HuH-7.5 (cell line): ENCODE results near the gene ARHGEF6.
"Not testable (repeated sequence)": the region's sequence is repeated elsewhere in the genome, so short reads cannot be mapped to it uniquely, and the experiment has no call there.

Experiments
- DNase-seq: peaks from one replicate; pipeline ENCODE4 v3.0.0; 2011; ENCODE audit warnings: low spot score

The ARHGEF6 gene

DNA sequence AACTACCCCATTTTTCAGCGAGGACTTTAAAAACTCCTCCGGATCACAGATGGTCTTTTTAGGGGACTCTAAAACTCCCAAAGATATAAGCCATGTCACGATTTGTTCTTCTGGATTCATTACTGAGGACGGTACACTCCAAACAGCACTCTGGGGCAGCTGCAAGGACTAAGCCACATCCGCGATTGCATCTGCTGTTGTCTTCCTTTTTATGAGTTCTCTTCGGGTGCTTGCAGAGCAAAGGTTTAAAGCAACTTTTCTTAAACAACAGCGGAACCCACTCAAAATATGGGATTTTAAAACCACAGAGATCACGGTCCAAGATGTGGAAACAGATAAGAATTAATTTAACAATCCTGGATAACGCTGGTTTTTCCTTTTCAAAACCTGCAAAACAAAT lies at the start of gene ARHGEF6:
Gene ARHGEF6, minus strand, starts transcription at position 170 of the 400 bp plus-strand sequence. Its CDS starts 50 bp downstream, at position 120.
- DNase-seq: no peak

GRCh38 chrX:136829413-136829812 lies 48.7 kb upstream of the ARHGEF6 start:
- DNase-seq: no peak

GRCh38 chrX:136828830-136829229 lies 48.1 kb upstream of the ARHGEF6 start:
- DNase-seq: no peak

DNA sequence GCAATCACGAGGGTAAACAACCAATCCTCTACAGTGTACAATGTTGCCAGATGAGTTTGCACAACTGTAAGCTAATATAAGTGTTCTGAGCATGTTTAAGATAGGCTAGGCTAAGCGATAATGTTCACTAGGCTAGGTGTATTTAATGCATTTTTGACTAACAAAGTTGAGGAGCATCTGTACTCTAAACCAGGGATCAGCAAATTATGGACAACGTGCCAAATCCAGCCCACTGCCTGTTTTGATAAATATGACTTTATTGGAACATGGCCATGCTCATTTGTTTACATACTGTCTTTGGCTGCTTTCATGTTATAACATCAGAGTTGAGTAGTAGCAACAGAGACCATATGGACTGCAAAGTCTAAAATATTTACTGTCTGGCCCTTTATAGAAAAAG lies 46.3 kb upstream of the ARHGEF6 start:
- no peak for DNase-seq

DNA sequence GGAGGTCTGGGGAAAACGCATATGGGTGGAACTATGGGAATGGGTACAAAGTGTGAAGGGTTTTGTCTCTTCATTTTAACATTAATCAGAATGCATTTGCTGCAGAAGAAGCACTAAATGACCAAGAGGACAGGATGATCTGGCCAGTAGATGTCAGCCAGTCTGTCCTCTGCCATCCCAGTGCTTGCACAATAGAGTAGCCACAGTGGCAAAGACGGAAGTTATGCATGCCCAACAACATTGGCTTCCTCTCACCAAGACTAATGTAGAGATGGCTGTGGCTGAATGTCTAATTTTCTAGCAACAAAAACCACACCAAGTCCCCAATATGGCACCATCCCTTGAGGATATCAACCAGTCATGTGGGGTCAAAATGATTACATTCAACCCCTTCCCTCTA lies 45.0 kb upstream of the ARHGEF6 start:
- DNase-seq: no peak

GRCh38 chrX:136823175-136823574 lies 42.4 kb upstream of the ARHGEF6 start:
- DNase-seq: no peak

- no peak for DNase-seq
Observed at GRCh38 chrX:136822337-136823095, 41.8 kb upstream of the ARHGEF6 start.

- DNase-seq: not testable (repeated sequence)
Observed at GRCh38 chrX:136819756-136820155, 39.0 kb upstream of the ARHGEF6 start.

GRCh38 chrX:136819031-136819703 lies 38.4 kb upstream of the ARHGEF6 start:
- no peak for DNase-seq

- no peak for DNase-seq
Observed at GRCh38 chrX:136816975-136817374, 36.2 kb upstream of the ARHGEF6 start.

- no peak for DNase-seq
Observed at GRCh38 chrX:136814847-136815750, 34.4 kb upstream of the ARHGEF6 start.

- no peak for DNase-seq
Observed at GRCh38 chrX:136812286-136812685, 31.6 kb upstream of the ARHGEF6 start.

DNA sequence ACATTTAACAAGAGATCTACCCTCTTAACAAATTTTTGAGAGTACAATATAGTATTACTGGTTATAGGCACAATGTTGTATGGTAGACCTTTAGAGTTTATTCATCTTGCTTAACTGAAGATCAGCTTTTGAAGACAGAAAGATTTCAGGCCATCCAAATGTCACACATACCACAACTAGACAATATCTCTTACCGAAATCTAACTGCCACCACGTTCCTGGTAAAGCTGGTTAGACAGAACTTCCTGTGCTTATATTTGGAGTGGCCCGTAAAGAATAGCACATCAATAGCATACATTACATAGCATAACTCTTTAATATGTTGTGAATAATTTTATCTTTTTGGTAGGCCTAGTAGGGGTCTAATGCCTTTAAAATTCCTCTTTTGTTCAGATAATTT lies 29.8 kb upstream of the ARHGEF6 start:
- DNase-seq: no peak

- DNase-seq: no peak
Observed at GRCh38 chrX:136806891-136807410, 26.2 kb upstream of the ARHGEF6 start.

GRCh38 chrX:136802515-136802914 lies 21.8 kb upstream of the ARHGEF6 start:
- DNase-seq: no peak

DNA sequence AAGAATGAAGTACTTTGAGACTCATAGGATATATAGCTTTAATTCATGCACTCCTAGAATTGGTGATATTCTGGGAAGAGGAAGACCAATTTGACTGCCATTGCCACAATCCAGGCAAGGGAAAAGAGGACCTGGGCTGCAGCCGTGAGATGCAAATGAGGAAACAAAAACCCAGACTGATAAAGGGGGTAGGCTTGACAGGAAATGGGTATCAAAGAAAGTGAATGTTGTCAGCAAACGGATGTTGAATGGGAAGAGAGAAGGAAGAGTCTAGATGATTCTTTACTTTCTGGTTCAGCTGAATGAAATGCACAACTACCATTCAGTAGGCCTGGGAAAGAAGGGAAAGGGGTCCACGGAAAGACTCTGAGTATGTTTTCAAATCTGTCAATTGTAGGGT lies 17.1 kb upstream of the ARHGEF6 start:
- no peak for DNase-seq

GRCh38 chrX:136795132-136795531 lies 14.4 kb upstream of the ARHGEF6 start:
- DNase-seq: not testable (repeated sequence)

DNA sequence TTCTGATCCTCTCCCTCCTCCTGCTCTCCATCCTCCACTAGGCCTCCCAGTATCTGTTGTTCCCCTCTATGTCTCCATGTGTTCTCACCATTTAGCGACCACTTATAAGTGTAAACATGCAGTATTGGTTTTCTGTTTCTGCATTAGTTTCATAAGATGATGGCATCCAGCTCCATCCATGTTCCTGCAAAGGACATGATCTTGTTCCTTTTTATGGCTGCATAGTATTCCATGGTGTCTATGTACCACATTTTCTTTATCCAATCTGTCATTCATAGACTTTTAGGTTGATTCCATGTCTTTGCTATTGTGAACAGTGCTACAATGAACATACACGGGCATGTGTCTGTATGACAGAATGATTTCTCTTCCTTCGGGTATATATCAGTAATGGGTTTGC lies 13.9 kb upstream of the ARHGEF6 start:
- DNase-seq: not testable (repeated sequence)

GRCh38 chrX:136794080-136794479 lies 13.3 kb upstream of the ARHGEF6 start:
- no peak for DNase-seq

GRCh38 chrX:136789856-136790255 lies 9.1 kb upstream of the ARHGEF6 start:
- DNase-seq: no peak

GRCh38 chrX:136784231-136784630 lies 3.5 kb upstream of the ARHGEF6 start:
- DNase-seq: no peak

DNA sequence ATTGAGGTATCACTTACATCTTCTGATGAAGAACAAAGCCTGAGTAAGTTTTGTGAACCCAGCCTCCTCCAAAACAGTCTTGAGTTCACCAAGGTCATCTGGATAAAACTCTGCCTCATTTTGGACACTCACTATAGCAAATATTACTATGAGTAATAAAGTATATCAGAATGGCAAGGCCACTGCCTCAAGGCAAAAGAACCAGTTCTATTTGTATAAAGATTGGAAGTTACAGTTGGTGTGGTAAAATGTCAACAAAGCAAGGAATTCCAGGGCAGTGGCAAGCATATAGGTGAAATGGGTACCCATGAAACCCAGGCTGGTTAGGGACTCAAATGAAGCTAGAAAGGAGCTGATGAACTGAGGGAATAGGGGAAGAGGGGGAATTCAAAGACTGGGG lies 2.4 kb upstream of the ARHGEF6 start:
- DNase-seq: no peak
